IMR-90 (cell line): ENCODE measurements around the gene FCN1. TPM values are rescaled to one million over a fixed set of nuclear protein-coding genes. Genes with fewer than 3 reads are reported as not detected.
"Not testable (repeated sequence)": the region's sequence is repeated elsewhere in the genome, so short reads cannot be mapped to it uniquely, and the experiment has no call there.

Experiments used
- ATAC-seq: fragments of 200-7000 bp; cut with Tn5 transposase; 2 replicates; pipeline ENCODE4 v1.9.1; 2020; ENCODE audit warnings: low read depth, mild to moderate bottlenecking, moderate library complexity
- BruUV-seq: library from RNA; stranded (reverse); fragments of 400-500 nt; replicated peaks from 2 replicates; lab custom pipeline; 2021; lab: Mats Ljungman, UMichigan
- CTCF ChIA-PET: fragments of 300-600 bp; formaldehyde crosslinking; extraction: SDS; loops from one replicate; lab custom pipeline; 2021; ENCODE audit warnings: antibody characterized with exemption; lab: Yijun Ruan, JAX
- POLR2A ChIA-PET: fragments of 300-600 bp; sonication (Branson Sonifier 250); formaldehyde crosslinking; loops from one replicate; lab custom pipeline; 2022; ENCODE audit warnings: antibody characterized with exemption; ENCODE audit not compliant: unreplicated experiment; lab: Charles Lee
- DNase-seq: peaks from one replicate; pipeline ENCODE4 v3.0.0; 2013
- H2AFZ ChIP-seq: replicated peaks from 2 replicates; pipeline ENCODE3; 2013; ENCODE audit warnings: low read length, mild to moderate bottlenecking; ENCODE audit not compliant: poor library complexity
- H2AK5ac ChIP-seq: 2 replicates; pipeline ENCODE4 v1.6.1; 2013; ENCODE audit warnings: low read depth, low read length, inconsistent platforms
- H2AK9ac ChIP-seq: replicated peaks from 2 replicates; pipeline ENCODE3; 2013; ENCODE audit warnings: mild to moderate bottlenecking, low read depth, low read length, moderate library complexity; ENCODE audit not compliant: poor library complexity
- H2BK120ac ChIP-seq: 2 replicates; pipeline ENCODE4 v1.6.1; 2013; ENCODE audit warnings: low read depth, low read length, inconsistent platforms
- H2BK15ac ChIP-seq: 3 replicates; pipeline ENCODE4 v1.6.1; 2013; ENCODE audit warnings: low read depth, low read length, inconsistent platforms
- H2BK20ac ChIP-seq: 2 replicates; pipeline ENCODE4 v1.6.1; 2013; ENCODE audit warnings: low read depth, mild to moderate bottlenecking, inconsistent platforms, low read length, moderate library complexity
- H2BK5ac ChIP-seq: 2 replicates; pipeline ENCODE4 v1.6.1; 2013; ENCODE audit warnings: mild to moderate bottlenecking, low read depth, low read length, inconsistent platforms; ENCODE audit not compliant: poor library complexity, severe bottlenecking
- H3K14ac ChIP-seq: replicated peaks from 2 replicates; pipeline ENCODE4 v1.6.1; 2013; ENCODE audit warnings: low read depth, low read length, inconsistent platforms
- H3K18ac ChIP-seq: 2 replicates; pipeline ENCODE4 v1.6.1; 2013; ENCODE audit warnings: low read depth, low read length, control low read depth
- H3K23ac ChIP-seq: 2 replicates; pipeline ENCODE4 v1.6.1; 2013; ENCODE audit warnings: low read depth, low read length, inconsistent platforms
- H3K27ac ChIP-seq: 2 replicates; pipeline ENCODE4 v1.5.1; 2013; ENCODE audit warnings: mild to moderate bottlenecking, control low read depth, low read length; ENCODE audit not compliant: insufficient read depth
- H3K27me3 ChIP-seq: 2 replicates; pipeline ENCODE4 v1.6.1; 2013; ENCODE audit warnings: low read length; ENCODE audit not compliant: control insufficient read depth, insufficient read depth
- H3K36me3 ChIP-seq: 2 replicates; pipeline ENCODE4 v1.6.1; 2013; ENCODE audit warnings: low read length, mixed read lengths; ENCODE audit not compliant: control insufficient read depth, insufficient read depth
- H3K4ac ChIP-seq: 2 replicates; pipeline ENCODE4 v1.6.1; 2013; ENCODE audit warnings: low read depth, low read length, inconsistent platforms
- H3K4me1 ChIP-seq: 2 replicates; pipeline ENCODE4 v1.6.1; 2013; ENCODE audit warnings: low read length, mixed read lengths; ENCODE audit not compliant: control insufficient read depth, insufficient read depth
- H3K4me2 ChIP-seq: 2 replicates; pipeline ENCODE4 v1.6.1; 2013; ENCODE audit warnings: low read depth, mild to moderate bottlenecking, control low read depth, low read length, moderate library complexity
- H3K4me3 ChIP-seq: 2 replicates; pipeline ENCODE4 v1.5.1; 2013; ENCODE audit warnings: low read depth, mild to moderate bottlenecking, control low read depth, low read length, moderate library complexity; ENCODE audit not compliant: insufficient read depth
- H3K56ac ChIP-seq: 2 replicates; pipeline ENCODE4 v1.6.1; 2013; ENCODE audit warnings: low read length, inconsistent platforms; ENCODE audit not compliant: insufficient read depth; ENCODE audit errors: extremely low read depth
- H3K79me1 ChIP-seq, 2 experiments: 2 replicates each; pipeline ENCODE4 v1.6.1; 2013; ENCODE audit warnings: low read length in 2 of 2, inconsistent platforms in 1 of 2, low read depth in 1 of 2
- H3K9ac ChIP-seq: 2 replicates; pipeline ENCODE4 v1.6.1; 2013; ENCODE audit warnings: low read depth, low read length, control low read depth
- H3K9me1 ChIP-seq: 2 replicates; pipeline ENCODE4 v1.6.1; 2013; ENCODE audit warnings: low read length, inconsistent platforms; ENCODE audit not compliant: insufficient read depth
- H3K9me3 ChIP-seq: 2 replicates; pipeline ENCODE4 v1.6.1; 2013; ENCODE audit warnings: low read length; ENCODE audit not compliant: control insufficient read depth, insufficient read depth
- H4K20me1 ChIP-seq: 2 replicates; pipeline ENCODE4 v1.6.1; 2013; ENCODE audit warnings: low read length, inconsistent platforms; ENCODE audit not compliant: insufficient read depth
- H4K5ac ChIP-seq: 2 replicates; pipeline ENCODE4 v1.6.1; 2013; ENCODE audit warnings: mild to moderate bottlenecking, low read depth, low read length, control low read depth
- H4K8ac ChIP-seq, 2 experiments: 2 replicates each; pipeline ENCODE4 v1.6.1; 2013; ENCODE audit warnings: low read depth in 2 of 2, low read length in 2 of 2, control low read depth in 1 of 2, inconsistent platforms in 1 of 2
- H4K91ac ChIP-seq: 2 replicates; pipeline ENCODE4 v1.6.1; 2013; ENCODE audit warnings: low read depth, low read length, inconsistent platforms; ENCODE audit not compliant: insufficient read depth
- BHLHE40 ChIP-seq: fragments of 150-350 bp; IDR thresholded peaks from 2 replicates; pipeline ENCODE4 v1.6.1; 2016; ENCODE audit warnings: mild to moderate bottlenecking, low read depth, low read length
- CEBPB ChIP-seq: IDR thresholded peaks from 2 replicates; pipeline ENCODE4 v1.6.1; 2012; ENCODE audit warnings: low read depth, low read length, improper control_type of control experiment
- CHD1 ChIP-seq: IDR thresholded peaks from 2 replicates; pipeline ENCODE4 v1.6.1; 2012; ENCODE audit warnings: low read depth, low read length, improper control_type of control experiment
- MAFK ChIP-seq: IDR thresholded peaks from 2 replicates; pipeline ENCODE4 v1.6.1; 2012; ENCODE audit warnings: low read depth, low read length, improper control_type of control experiment
- MXI1 ChIP-seq: IDR thresholded peaks from 2 replicates; pipeline ENCODE4 v1.6.1; 2012; ENCODE audit warnings: low read depth, mild to moderate bottlenecking, low read length, moderate library complexity, borderline replicate concordance
- POLR2A ChIP-seq: IDR thresholded peaks from 2 replicates; pipeline ENCODE4 v1.6.1; 2012; ENCODE audit warnings: mild to moderate bottlenecking, low read depth, low read length
- RAD21 ChIP-seq: IDR thresholded peaks from 2 replicates; pipeline ENCODE4 v1.6.1; 2012; ENCODE audit warnings: low read length, improper control_type of control experiment
- RFX5 ChIP-seq: IDR thresholded peaks from 2 replicates; pipeline ENCODE4 v1.8.0; 2012; ENCODE audit warnings: low read depth, mild to moderate bottlenecking, low read length, moderate library complexity
- WGBS, 2 experiments: methylation state at CpG; one replicate each; pipeline versions ENCODE4 v1.1.5 to v1.1.7; 2013; ENCODE audit warnings: missing lambda C conversion rate in 2 of 2; ENCODE audit not compliant: insufficient read length in 1 of 2; ENCODE audit errors: extremely low coverage in 2 of 2; 5-methylcytosine and 5-hydroxymethylcytosine counted together
- dilution Hi-C: fragments of 300-500 bp; cut with HindIII; formaldehyde crosslinking; loops from one replicate; pipeline ENCODE4 v1.14.3; 2018; ENCODE audit warnings: low sequenced_read_pairs; ENCODE audit not compliant: unreplicated experiment
- in situ Hi-C: fragments of 300-500 bp; cut with MboI; formaldehyde crosslinking; loops from 3 replicates; pipeline ENCODE4 v1.14.3; 2019; ENCODE audit warnings: low sequenced_read_pairs, inconsistent platforms, mixed read lengths
- intact Hi-C: fragments of 100-400 bp; cut with micrococcal nuclease; formaldehyde crosslinking; loops from 2 replicates; pipeline ENCODE4 v1.10.0; 2022
- polyA plus RNA-seq, 3 experiments: library from polyadenylated mRNA; depleted of rRNA; stranded (reverse); fragments of >200 nt; gene quantifications; 2 replicates each; pipeline ENCODE4 v1.2.3, GENCODE V29; 2012; ENCODE audit warnings: low replicate concordance in 1 of 3
- total RNA-seq: library from RNA; depleted of rRNA; stranded (reverse); fragments of >200 nt; gene quantifications from 2 replicates; pipeline ENCODE4 v1.2.3, GENCODE V29; 2012
- TF ChIP-seq, protein P1 (sequence below): fragments of 150-350 bp; IDR thresholded peaks from 2 replicates; pipeline ENCODE4 v1.6.1; 2017; ENCODE audit warnings: mild to moderate bottlenecking, antibody characterized with exemption, low read length, low read depth

The FCN1 gene
- total and polyA plus RNA-seq, 2 of the 4 experiments (the other 2 are of a cell fraction): not detected

DNA sequence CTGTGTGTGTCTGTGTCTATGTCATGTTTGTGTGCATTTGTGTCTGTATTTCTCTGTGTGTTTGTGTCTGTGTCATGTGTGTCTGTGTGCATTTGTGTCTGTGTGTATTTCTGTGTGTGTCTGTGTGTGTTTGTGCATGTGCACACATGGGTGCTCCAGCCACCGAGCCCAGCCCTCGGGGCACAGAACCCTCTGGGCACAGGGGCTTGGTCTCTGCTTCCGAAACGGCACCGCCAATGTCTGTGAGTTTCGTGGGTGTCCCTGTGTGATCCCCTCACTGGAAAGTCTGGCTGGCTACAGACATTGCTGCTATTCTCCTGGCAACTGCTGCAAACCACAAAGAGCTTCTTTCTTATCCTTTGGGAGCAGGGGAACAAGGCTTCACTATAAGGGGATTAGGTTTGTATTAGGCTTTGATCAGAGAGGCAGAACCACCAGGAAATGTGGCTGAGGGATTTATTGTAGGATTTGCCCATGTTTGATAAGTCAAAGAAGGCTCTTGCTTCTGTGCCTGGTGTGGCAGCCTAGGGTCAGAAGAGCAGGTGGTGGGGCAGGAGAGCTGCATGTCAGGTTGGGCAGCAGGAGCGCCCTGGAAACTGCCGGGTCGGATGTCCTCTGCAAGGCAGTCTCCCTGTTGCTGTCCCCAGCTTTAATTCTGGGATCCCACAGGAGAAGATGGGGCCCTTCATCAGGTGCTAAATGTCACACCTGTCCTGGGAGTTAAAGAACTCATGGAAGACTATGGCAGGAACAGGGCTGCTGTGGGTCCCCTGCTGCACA lies 39.6 kb upstream of the FCN1 start:
- H3K9ac ChIP-seq: no peak overlapping the region
- H3K27me3 ChIP-seq: peaks cover 2% of the 10 kb centered on the region; the same call in 1 of the 2 replicates
- H2BK15ac ChIP-seq: no peak overlapping the region
- WGBS, 2 experiments: 76% methylated on average over 5 of the region's 9 CpGs; no CpG with 5 or more reads in 1 of the 2 experiments
- H3K18ac ChIP-seq: no peak overlapping the region
- intact Hi-C loops (no loop called here), dilution Hi-C loops (no loop called here), in situ Hi-C loops (no loop called here)
- H2BK120ac ChIP-seq: no peak overlapping the region
- no peak overlapping the region for H3K4me3 ChIP-seq
- no peaks in the 10 kb centered on the region for H4K20me1 ChIP-seq
- H2AK9ac ChIP-seq: no peak overlapping the region
- H3K23ac ChIP-seq: no peak overlapping the region
- no peak overlapping the region for H4K91ac ChIP-seq
- no peak overlapping the region for H3K4ac ChIP-seq
- TF ChIP-seq POLR2A (no peak), RAD21 (no peak), RFX5 (no peak), CEBPB (no peak), CHD1 (no peak), BHLHE40 (no peak), MAFK (no peak), MXI1 (no peak)
- TF ChIP-seq, protein P1, sequence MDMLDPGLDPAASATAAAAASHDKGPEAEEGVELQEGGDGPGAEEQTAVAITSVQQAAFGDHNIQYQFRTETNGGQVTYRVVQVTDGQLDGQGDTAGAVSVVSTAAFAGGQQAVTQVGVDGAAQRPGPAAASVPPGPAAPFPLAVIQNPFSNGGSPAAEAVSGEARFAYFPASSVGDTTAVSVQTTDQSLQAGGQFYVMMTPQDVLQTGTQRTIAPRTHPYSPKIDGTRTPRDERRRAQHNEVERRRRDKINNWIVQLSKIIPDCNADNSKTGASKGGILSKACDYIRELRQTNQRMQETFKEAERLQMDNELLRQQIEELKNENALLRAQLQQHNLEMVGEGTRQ: no peak
- H2BK20ac ChIP-seq: no peak overlapping the region
- no peak overlapping the region for H3K4me2 ChIP-seq
- H3K79me1 ChIP-seq: no peaks in the 10 kb centered on the region
- no peak for ATAC-seq
- no peak overlapping the region for H2AFZ ChIP-seq
- H2BK5ac ChIP-seq: no peak overlapping the region
- no peak overlapping the region for H3K56ac ChIP-seq
- POLR2A ChIA-PET: no interaction called here
- no peak overlapping the region for H4K5ac ChIP-seq
- no peak overlapping the region for H2AK5ac ChIP-seq
- no peak for DNase-seq
- H3K9me1 ChIP-seq: no peaks in the 10 kb centered on the region
- H4K8ac ChIP-seq: no peak overlapping the region
- no TSS peak for BruUV-seq
- H3K14ac ChIP-seq: no peak overlapping the region
- no peaks in the 10 kb centered on the region for H3K4me1 ChIP-seq
- no peaks in the 10 kb centered on the region for H3K36me3 ChIP-seq
- CTCF ChIA-PET: no interaction called here
- H3K27ac ChIP-seq: no peak overlapping the region
- H3K9me3 ChIP-seq: no peaks in the 10 kb centered on the region

DNA sequence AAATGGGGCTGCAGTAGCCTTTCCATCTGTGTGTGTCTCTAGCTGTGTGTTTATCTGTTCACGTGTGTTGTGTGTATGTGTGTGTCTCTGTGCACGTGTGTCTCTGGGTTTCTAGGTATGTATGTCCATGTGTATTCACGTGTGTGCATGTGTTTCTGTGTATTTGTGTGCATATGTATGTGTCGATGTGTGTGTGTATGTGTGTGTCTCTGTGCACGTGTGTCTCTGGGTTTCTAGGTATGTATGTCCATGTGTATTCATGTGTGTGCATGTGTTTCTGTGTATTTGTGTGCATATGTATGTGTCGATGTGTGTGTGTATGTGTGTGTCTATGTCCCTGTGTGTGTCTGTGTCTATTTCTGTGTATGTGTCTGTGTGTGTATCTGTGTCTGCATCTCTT lies 38.7 kb upstream of the FCN1 start:
- H3K9ac ChIP-seq, H3K14ac ChIP-seq, H3K4me3 ChIP-seq, CTCF ChIA-PET, H4K5ac ChIP-seq, H4K20me1 ChIP-seq, DNase-seq, H3K56ac ChIP-seq, H3K27ac ChIP-seq, POLR2A ChIA-PET, BruUV-seq, H3K9me1 ChIP-seq, H2BK5ac ChIP-seq, H2AK9ac ChIP-seq, H3K79me1 ChIP-seq, H2BK120ac ChIP-seq, in situ Hi-C loops, H3K36me3 ChIP-seq, H3K23ac ChIP-seq, H3K9me3 ChIP-seq, ATAC-seq, dilution Hi-C loops, H4K91ac ChIP-seq, H2BK20ac ChIP-seq, H3K4ac ChIP-seq, H2BK15ac ChIP-seq, H2AFZ ChIP-seq, H3K27me3 ChIP-seq, H4K8ac ChIP-seq, H3K4me2 ChIP-seq, H3K18ac ChIP-seq, H3K4me1 ChIP-seq, intact Hi-C loops, H2AK5ac ChIP-seq: not testable (repeated sequence)
- 81% methylated on average over 3 of the region's 6 CpGs; no CpG with 5 or more reads in 1 of the 2 experiments for WGBS, 2 experiments
